ENCODE results near the gene RFPL1. TPM values are rescaled to one million over a fixed set of nuclear protein-coding genes. Genes with fewer than 3 reads are reported as not detected.

The RFPL1 gene
- total RNA-seq, 1 donor from 2014 or later, result not detected

DNA sequence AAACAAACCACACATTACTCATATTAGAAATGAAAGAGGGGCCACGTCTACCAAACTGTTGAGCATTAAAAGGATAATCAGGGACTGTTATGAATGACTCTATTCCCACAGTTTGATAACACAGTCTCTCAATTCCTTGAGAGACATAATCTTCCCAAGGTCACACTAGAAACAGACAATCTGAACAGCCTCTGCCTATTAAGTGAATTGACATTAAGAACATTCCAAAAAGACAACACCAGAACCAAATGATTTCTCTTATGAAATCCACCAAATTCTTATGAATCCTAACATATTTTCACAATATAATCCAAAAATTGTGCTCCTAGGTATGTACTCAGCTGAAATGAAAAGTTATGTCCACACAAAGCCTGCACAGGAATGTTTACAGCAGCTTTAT, 4.6 kb downstream of the RFPL1 start:
- peaks cover 1% of the 10 kb centered on the region for H3K27me3 Mint-ChIP-seq (ENCODE audit: unreplicated experiment)
- no peak overlapping the region for H3K27ac Mint-ChIP-seq (ENCODE audit: unreplicated experiment)
- no peaks in the 10 kb centered on the region for H3K9me3 Mint-ChIP-seq (ENCODE audit: unreplicated experiment)
- no peak for DNase-seq (ENCODE audit: low spot score)
- TF ChIP-seq CTCF (IDR thresholded peaks at IDR 0.05; ENCODE audit: unreplicated experiment), result no peak
- H3K4me3 Mint-ChIP-seq (ENCODE audit: unreplicated experiment), result no peak overlapping the region
- peaks cover 2% of the 10 kb centered on the region for H3K4me1 Mint-ChIP-seq (ENCODE audit: unreplicated experiment)
- no peaks in the 10 kb centered on the region for H3K36me3 Mint-ChIP-seq (ENCODE audit: low read depth, unreplicated experiment)

DNA sequence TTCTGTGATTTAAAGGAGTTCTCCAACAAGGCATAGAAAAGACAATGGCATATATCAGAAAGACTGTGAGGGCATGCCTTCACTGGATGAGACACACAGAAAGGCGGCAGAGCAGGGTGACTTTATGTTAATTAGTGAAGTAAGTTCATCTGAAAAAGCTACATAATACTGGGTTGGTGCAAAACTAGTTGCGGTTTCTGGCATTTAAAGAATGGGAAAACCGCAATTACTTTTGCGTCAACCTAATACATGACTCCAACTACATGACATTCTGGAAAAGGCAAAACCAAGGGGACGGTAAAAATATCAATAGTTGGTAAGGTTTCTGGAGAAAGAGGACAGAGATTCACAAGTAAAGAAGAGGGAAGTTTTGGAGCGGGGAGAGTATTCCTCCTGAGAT, 5.1 kb downstream of the RFPL1 start:
- H3K9me3 Mint-ChIP-seq (ENCODE audit: unreplicated experiment), result no peaks in the 10 kb centered on the region
- no peak for TF ChIP-seq CTCF (IDR thresholded peaks at IDR 0.05; ENCODE audit: unreplicated experiment)
- H3K4me1 Mint-ChIP-seq (ENCODE audit: unreplicated experiment), result peaks cover 2% of the 10 kb centered on the region
- H3K36me3 Mint-ChIP-seq (ENCODE audit: low read depth, unreplicated experiment), result no peaks in the 10 kb centered on the region
- no peak overlapping the region for H3K27ac Mint-ChIP-seq (ENCODE audit: unreplicated experiment)
- no peak overlapping the region for H3K4me3 Mint-ChIP-seq (ENCODE audit: unreplicated experiment)
- DNase-seq (ENCODE audit: low spot score), result no peak
- H3K27me3 Mint-ChIP-seq (ENCODE audit: unreplicated experiment), result peaks cover 1% of the 10 kb centered on the region

DNA sequence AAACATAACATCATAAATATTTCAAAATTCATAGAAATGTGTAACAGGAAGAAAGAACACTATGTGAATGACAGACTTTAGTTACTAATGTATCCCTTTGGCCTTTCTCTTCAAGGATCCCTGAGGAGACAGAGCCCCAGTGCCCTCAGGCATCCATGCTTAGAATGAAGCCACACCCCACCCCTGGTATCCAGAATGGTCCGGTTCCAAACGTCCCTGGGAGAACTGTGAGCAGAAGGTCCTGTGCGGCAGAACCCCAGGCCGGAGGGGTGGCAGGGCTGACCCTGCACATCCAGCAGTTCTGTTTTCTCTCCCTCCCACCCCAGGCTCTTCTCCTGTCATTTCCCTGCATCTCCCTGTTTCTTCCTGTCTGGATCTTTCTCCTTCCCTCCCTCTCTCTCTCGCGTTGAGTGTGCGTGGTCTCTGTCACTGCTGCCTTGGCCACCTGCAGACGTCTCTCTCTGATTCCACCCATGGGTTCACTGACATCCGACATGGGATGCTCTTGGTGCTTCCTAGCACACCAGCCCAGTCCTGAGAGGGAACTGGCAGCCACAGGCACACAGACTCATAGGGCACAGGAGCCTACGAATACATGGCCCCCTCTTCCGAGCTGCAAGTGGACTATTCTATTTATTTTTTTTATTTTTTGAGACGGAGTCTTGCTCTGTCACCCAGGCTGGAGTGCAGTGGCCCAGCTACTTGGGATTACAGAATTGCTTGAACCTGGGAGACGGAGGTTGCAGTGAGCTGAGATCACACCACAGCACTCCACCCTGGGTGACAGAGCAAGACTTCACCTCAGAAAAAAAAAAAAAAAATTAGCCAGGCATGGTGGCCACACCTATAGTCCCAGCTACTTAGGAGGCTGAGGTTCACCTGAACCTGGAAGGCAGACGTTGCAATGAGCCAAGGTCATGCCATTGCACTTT, 5.7 kb downstream of the RFPL1 start:
- no peak for TF ChIP-seq CTCF (IDR thresholded peaks at IDR 0.05; ENCODE audit: unreplicated experiment)
- H3K9me3 Mint-ChIP-seq (ENCODE audit: unreplicated experiment), result no peaks in the 10 kb centered on the region
- no peaks in the 10 kb centered on the region for H3K36me3 Mint-ChIP-seq (ENCODE audit: low read depth, unreplicated experiment)
- no peak overlapping the region for H3K4me3 Mint-ChIP-seq (ENCODE audit: unreplicated experiment)
- H3K4me1 Mint-ChIP-seq (ENCODE audit: unreplicated experiment), result peaks cover 2% of the 10 kb centered on the region
- peaks cover 1% of the 10 kb centered on the region for H3K27me3 Mint-ChIP-seq (ENCODE audit: unreplicated experiment)
- H3K27ac Mint-ChIP-seq (ENCODE audit: unreplicated experiment), result no peak overlapping the region
- DNase-seq (ENCODE audit: low spot score), result no peak

DNA sequence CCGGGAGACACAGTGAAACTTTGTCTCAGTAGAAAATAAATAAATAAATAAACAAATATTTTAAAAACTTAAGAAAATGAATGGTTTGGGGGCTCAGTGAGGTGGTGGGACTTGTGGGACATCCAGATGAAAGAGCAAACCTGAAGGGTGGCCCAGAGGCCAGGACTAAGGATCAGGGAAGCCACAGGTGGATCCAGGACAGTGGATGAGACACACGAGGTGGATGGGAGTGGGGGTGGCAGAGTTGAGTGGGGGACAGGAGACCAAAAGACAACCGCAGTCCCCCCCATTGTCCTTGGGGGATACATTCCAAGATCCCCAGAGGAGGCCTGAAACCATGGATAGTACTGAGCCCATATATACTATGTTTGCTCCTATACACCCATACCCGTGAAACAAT, 7.1 kb downstream of the RFPL1 start:
- DNase-seq (ENCODE audit: low spot score), result no peak
- no peak overlapping the region for H3K27ac Mint-ChIP-seq (ENCODE audit: unreplicated experiment)
- H3K36me3 Mint-ChIP-seq (ENCODE audit: low read depth, unreplicated experiment), result no peaks in the 10 kb centered on the region
- H3K27me3 Mint-ChIP-seq (ENCODE audit: unreplicated experiment), result peaks cover 1% of the 10 kb centered on the region
- H3K4me1 Mint-ChIP-seq (ENCODE audit: unreplicated experiment), result peaks cover 2% of the 10 kb centered on the region
- no peak overlapping the region for H3K4me3 Mint-ChIP-seq (ENCODE audit: unreplicated experiment)
- H3K9me3 Mint-ChIP-seq (ENCODE audit: unreplicated experiment), result no peaks in the 10 kb centered on the region
- no peak for TF ChIP-seq CTCF (IDR thresholded peaks at IDR 0.05; ENCODE audit: unreplicated experiment)

DNA sequence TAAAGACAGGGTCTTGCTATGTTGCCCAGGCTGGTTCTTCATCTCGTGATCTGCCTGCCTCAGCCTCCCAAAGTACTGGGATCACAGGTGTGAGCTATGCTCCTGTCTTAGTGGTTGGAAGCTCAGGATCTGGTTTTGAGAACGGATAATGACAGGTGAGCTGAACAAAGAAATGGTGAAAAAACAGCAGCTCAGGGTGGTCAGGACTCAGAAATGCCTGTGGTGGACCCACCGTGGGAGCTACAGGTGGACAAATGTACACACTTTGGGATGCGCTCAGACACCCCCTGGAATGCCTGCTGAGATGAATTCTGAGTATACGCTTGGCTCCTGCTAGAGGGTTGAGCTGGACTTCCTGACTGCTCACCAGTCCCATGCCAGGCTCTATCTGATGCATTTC, 9.5 kb downstream of the RFPL1 start:
- no peaks in the 10 kb centered on the region for H3K9me3 Mint-ChIP-seq (ENCODE audit: unreplicated experiment)
- no peak overlapping the region for H3K27ac Mint-ChIP-seq (ENCODE audit: unreplicated experiment)
- DNase-seq (ENCODE audit: low spot score), result no peak
- no peaks in the 10 kb centered on the region for H3K36me3 Mint-ChIP-seq (ENCODE audit: low read depth, unreplicated experiment)
- H3K4me1 Mint-ChIP-seq (ENCODE audit: unreplicated experiment), result peaks cover 2% of the 10 kb centered on the region
- H3K27me3 Mint-ChIP-seq (ENCODE audit: unreplicated experiment), result peaks cover 3% of the 10 kb centered on the region
- no peak for TF ChIP-seq CTCF (IDR thresholded peaks at IDR 0.05; ENCODE audit: unreplicated experiment)
- H3K4me3 Mint-ChIP-seq (ENCODE audit: unreplicated experiment), result no peak overlapping the region
